ENCODE measurements around the gene RAB29.
"Not testable (repeated sequence)": the region's sequence is repeated elsewhere in the genome, so short reads cannot be mapped to it uniquely, and the experiment has no call there.

The RAB29 gene, protein sequence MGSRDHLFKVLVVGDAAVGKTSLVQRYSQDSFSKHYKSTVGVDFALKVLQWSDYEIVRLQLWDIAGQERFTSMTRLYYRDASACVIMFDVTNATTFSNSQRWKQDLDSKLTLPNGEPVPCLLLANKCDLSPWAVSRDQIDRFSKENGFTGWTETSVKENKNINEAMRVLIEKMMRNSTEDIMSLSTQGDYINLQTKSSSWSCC

DNA sequence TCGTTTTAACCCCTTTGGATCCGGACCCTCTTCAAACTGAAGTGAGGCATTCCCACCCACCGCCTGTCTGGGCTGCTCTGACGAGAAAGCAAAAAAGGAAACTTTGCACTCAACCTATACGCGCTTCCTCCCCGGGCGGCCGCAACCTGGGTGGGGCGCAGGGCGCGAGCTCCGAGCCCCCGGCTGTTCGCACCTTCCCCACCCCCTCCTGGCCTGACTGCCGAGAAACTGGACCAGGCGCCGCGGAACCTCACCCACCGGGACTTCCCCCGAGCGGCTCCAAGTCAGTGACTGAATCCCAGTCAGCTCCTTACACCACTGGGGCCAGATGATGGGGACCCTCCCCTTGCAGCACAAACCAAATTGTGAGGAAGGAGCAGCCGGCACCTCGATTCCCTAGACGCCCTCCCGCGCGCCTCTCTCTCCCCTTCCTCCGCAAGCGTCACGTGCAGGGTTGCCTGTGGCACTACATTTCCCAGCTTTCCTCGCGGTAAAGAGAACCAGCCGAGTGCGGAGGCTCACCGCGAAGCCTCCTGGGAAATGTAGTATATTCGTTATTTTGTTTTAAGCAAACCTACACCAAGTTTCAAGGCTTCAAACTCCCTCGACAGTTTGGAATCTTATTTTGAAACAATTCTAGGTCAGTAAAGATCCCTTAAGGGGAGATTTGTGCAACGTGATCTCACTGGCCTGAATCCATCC, at the start of gene RAB29:
TSS of gene RAB29 (minus strand) at position 468 of the 702 bp plus-strand sequence. CDS start 526 bp downstream, outside the sequence.
- DNase-seq: peak; percentile 18

DNA sequence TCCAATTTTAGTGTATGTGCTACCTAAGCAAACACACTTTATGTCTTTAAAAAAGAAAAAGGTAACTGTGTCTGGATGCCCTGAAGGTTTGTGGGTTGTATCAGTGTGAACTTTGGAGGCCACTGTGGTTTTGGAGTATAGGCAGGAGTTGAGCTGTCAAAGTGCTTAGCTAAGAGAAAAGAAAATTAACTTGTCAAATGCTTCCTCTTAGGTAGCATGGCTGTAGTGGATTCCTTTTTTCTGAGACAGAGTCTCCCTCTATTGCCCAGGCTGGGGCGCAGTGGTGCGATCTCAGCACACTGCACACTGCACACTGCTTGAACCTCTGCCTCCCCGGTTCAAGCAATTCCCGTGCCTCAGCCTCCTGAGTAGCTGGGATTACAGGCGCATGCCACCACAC, 48.9 kb upstream of the RAB29 start:
- DNase-seq: no peak

GRCh38 chr1:205823260-205823659, 48.0 kb upstream of the RAB29 start:
- not testable (repeated sequence) for DNase-seq

DNA sequence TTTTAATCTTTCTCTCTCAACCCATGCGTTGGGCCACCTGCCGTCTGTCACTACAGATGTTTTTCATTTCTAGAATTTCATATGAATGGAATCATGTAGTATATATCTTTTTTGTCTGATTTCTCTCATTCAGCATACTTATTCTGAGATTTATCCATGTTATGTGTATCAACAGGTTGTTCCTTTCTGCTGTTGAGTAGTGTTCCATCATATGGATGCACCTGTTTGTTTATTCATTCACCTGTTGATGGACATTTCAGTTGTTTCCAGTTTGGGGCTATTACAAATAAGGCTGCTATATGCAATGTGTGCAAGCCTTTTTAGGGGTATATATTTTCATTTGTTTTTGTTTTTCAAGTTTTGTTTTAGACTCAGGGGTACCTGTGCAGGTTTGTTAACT, 47.1 kb upstream of the RAB29 start:
- no peak for DNase-seq

- no peak for DNase-seq
Observed at GRCh38 chr1:205817988-205818387, 42.7 kb upstream of the RAB29 start.

- DNase-seq: no peak
Observed at GRCh38 chr1:205817364-205817763, 42.1 kb upstream of the RAB29 start.

DNA sequence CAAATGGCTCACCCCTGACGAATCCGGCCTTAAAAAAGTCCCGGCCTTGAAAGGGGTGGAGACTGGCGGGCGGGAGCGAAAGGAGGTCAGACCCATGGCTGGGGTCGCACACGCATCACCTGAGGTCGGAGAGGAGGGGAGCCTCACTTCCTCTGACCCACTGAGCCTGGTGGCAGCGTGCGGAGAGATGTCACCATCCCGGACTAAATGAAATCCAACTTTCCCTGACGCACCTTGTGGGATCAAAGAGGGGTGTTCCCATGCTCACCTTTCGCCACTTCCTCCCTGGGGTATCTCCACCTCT, 38.4 kb upstream of the RAB29 start:
- no peak for DNase-seq

DNA sequence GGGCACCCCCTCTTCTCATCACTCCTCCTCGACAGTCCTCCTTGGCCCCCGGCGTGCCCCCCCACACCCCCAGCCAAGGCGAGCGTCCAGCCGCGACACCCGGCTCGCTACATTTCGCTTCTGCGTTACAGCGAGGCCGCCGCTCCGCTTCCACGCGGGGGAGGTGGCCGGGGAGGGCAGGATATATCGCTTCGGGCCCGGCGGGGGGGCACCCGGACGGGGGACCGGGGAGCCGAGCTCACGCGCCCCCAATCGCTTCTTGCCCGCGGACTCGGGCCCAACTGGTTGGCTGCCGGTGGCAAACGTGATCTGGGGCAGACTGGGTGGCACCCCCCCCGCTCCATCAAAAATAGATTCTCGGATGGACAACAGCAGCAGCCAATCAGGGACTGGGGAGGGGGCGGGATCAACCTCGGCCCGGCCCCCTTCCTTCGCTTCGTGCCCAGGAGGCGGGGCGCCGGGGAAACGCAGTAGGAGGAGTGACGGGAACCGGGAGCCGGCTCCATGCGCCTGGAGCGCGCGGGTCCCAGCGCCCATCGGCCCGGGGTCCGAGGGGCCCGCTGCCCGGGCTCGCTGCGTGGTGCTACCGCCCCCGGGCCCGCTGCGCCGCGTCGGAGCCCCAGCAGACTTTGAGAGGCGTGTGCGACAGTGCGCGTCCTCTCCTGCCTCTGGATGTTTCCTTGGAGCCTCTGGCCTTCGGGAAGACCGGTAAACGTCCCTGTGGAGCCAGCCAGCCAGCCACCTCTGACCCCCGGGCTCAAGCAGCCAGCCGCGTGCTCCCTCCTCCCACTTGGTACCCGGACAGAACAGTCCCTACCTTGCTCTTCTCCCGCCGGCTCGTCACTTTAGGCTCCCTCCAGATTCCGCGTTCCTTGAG, 37.8 kb upstream of the RAB29 start, which contains the start of gene SLC41A1:
TSS of gene SLC41A1 (minus strand) at position 321 of the 877 bp plus-strand sequence. CDS start 2,757 bp downstream, outside the sequence.
- DNase-seq: peak; percentile 72

DNA sequence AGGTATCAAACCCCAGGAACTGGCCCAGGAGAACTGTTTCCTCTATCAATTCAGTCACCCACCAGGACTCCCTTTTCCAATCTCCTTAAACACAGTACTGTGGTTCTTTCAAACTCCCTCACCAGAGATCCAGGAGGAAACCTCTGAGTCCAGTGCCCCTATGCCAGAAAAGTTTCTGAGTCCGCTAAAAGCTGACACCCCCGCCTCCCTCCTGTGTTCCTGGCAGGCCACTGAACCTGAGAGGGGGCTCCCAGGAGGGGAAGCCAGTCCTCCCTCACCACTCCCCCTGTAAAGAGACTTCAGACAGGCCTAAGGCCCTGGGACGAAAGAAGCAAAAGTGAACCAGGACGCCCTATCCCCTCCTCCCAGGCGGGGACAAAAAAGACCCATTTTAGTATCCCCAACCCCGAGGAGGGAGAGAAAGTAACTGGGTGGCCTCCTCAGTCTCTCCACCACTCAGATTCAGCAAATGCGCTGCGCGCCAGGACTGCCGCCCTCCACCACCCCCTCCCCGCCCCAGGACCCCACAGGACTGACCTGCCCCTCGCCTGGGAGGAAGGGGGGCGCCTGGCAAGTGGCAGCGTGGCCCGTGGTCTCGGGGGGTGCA, 37.1 kb upstream of the RAB29 start:
- no peak for DNase-seq

- no peak for DNase-seq
Observed at GRCh38 chr1:205811660-205812059, 36.4 kb upstream of the RAB29 start.

- no peak for DNase-seq
Observed at GRCh38 chr1:205810448-205811157, 35.3 kb upstream of the RAB29 start.

- no peak for DNase-seq
Observed at GRCh38 chr1:205809942-205810345, 34.7 kb upstream of the RAB29 start.

- no peak for DNase-seq
Observed at GRCh38 chr1:205809469-205809868, 34.2 kb upstream of the RAB29 start.

GRCh38 chr1:205805082-205805711, 29.9 kb upstream of the RAB29 start:
- DNase-seq: no peak

DNA sequence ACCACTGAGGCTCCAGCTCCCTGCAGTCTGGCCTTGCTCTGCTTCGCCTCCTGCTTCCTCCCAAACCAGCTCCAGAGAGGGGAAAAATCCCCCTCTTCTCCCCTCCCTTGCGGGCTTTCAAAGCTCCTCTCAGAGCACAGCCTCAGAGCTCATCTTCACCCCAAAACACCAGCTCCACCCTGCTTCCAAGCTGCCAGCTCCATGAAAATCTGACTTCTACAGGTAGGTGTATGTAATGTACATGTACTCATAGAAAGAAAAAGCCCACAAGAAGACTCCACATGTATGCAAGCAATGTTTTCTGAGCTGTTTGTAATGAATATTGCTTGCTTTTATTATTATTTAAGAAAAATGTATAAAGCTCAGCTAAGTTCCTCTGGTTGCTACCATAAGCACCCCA, 29.3 kb upstream of the RAB29 start:
- no peak for DNase-seq

DNA sequence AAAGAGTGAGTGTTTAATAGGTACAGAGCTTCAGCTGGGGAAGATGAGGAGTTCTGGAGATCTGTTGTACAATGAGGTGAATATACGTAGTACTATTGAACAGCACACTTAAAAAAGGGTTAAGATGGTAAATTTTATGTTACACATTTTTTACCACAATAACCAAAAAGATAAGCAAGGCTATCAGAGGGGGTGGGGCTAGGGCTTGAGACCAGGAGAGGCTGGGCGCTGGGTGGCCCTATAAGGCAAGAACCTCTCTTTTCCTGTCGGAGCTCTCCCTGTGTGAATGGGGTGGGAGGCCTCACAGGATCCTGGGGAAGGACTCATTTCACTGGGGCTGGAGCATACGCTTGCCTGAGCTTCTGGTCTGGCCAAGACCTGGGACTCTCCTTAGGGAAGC, 28.7 kb upstream of the RAB29 start:
- DNase-seq: no peak

- DNase-seq: no peak
Observed at GRCh38 chr1:205802060-205802459, 26.8 kb upstream of the RAB29 start.

DNA sequence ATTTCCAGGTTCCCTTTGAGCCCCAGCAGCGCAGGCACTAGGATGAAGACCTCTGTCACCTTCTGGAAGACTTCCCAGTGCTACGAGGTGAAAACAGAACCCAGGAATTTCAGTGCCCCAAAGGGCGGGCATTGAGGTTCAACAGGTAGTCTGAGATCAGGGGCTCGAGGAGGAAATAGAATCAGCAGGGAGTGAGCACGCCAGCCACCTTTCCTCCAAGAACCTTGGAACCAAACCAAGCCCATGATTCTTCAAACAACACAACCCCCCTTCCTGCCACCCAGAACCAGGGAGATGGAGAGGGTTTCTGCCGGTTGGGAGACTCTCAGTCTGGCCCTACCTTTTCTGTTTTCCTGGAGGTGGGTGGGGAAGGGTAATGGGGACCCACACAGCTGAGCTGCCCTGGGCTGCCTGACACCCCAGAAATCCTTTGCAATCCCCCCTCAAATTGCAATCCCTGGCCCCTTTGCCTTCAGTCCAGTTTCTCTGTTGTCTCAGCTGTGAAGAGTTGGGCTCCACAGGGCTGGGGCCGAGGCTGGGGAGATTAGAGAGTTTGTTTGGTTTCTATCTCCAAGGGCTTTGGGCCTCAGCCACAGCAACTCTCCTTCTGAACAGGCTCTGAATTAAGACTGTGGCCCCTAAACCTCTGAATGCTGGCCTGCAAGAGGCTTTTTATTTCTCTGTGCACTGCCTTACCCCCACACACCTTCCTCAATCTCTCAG, 25.9 kb upstream of the RAB29 start:
- DNase-seq: no peak

GRCh38 chr1:205800427-205800826, 25.1 kb upstream of the RAB29 start:
- no peak for DNase-seq

- DNase-seq: no peak
Observed at GRCh38 chr1:205798577-205798976, 23.3 kb upstream of the RAB29 start.

DNA sequence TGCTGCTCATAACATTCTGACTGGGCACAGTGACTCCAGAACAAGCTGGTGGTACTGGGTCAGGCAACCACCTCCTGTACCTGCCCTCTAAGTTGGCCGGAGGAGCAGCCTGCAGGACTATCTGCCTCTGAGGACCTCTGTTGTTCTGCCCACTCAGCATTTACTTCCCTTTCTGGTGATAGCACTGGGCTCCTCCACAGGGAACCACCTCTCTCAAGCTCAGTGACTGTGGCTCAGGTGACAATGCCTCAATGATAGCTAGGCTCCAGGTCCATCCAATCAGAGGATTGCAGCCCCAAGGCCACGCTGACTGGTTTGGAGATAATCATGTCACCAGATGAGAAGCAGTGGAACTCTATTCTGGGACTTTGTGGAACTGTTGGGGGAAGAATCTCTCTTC, 21.9 kb upstream of the RAB29 start:
- no peak for DNase-seq

Data from GOT3 (cell line).